Measurements from ENCODE around the gene PSMB5.
"Not testable (repeated sequence)": the region's sequence is repeated elsewhere in the genome, so short reads cannot be mapped to it uniquely, and the experiment has no call there.

The PSMB5 gene

GRCh38 chr14:23013054-23013748 is 21.5 kb downstream of the PSMB5 start:
- no peak for DNase-seq

GRCh38 chr14:23009939-23010726 is 24.6 kb downstream of the PSMB5 start, which contains the start of gene C14orf93:
TSS of gene C14orf93 (minus strand) at chr14:23010143. CDS start at chr14:22999023, 11,120 bp downstream.
- DNase-seq: peak; percentile 82 to 88 (median 86)

- peak; percentile 53 to 72 (median 65) for DNase-seq
These were observed 25.2 kb downstream of the PSMB5 start for GRCh38 chr14:23009483-23009938.

- peak in 2 of 3 experiments; percentile 33 to 50 for DNase-seq
These were observed 25.9 kb downstream of the PSMB5 start for GRCh38 chr14:23008831-23009230.

GRCh38 chr14:23006544-23007419 is 27.9 kb downstream of the PSMB5 start:
- DNase-seq: peak; percentile 99 to 100 (median 99)

- peak in 1 of 3 experiments; percentile 69 for DNase-seq
These were observed 28.5 kb downstream of the PSMB5 start for GRCh38 chr14:23006188-23006534.

- no peak for DNase-seq
These were observed 29.1 kb downstream of the PSMB5 start for GRCh38 chr14:23005451-23006187.

GRCh38 chr14:23004274-23004673 is 30.4 kb downstream of the PSMB5 start:
- DNase-seq: not testable (repeated sequence)

- DNase-seq: no peak
These were observed 32.1 kb downstream of the PSMB5 start for GRCh38 chr14:23002592-23002991.

- no peak for DNase-seq
These were observed 33.8 kb downstream of the PSMB5 start for GRCh38 chr14:23000860-23001259.

GRCh38 chr14:22998329-22999012 is 36.2 kb downstream of the PSMB5 start:
- no peak for DNase-seq

- no peak for DNase-seq
These were observed 36.9 kb downstream of the PSMB5 start for GRCh38 chr14:22997676-22998323.

GRCh38 chr14:22996768-22997654 is 37.7 kb downstream of the PSMB5 start:
- no peak for DNase-seq

- DNase-seq: no peak
These were observed 38.6 kb downstream of the PSMB5 start for GRCh38 chr14:22995889-22996625.

GRCh38 chr14:22994762-22995275 is 39.9 kb downstream of the PSMB5 start:
- DNase-seq: peak in 2 of 3 experiments; percentile 5 to 51

GRCh38 chr14:22993517-22993916 is 41.2 kb downstream of the PSMB5 start:
- no peak for DNase-seq

GRCh38 chr14:22991852-22992251 is 42.8 kb downstream of the PSMB5 start:
- DNase-seq: no peak

- DNase-seq: no peak
These were observed 47.4 kb downstream of the PSMB5 start for GRCh38 chr14:22987291-22987690.

GRCh38 chr14:22986508-22987054 is 48.1 kb downstream of the PSMB5 start:
- DNase-seq: peak; percentile 77 to 94 (median 93)
